Measurements from ENCODE around the gene ATP4B.

ATP4B gene

GRCh38 chr13:113657851-113658741 is at the start of gene ATP4B:
Gene ATP4B, minus strand, starts transcription at chr13:113658198. Its CDS starts 54 bp downstream, at chr13:113658144.
- no peak for DNase-seq (ENCODE audit: low spot score)

- no peak for DNase-seq (ENCODE audit: low spot score)
Measured at GRCh38 chr13:113672002-113672651, 14.1 kb upstream of the ATP4B start.

GRCh38 chr13:113671066-113672001 is 13.3 kb upstream of the ATP4B start:
- DNase-seq (ENCODE audit: low spot score): no peak

- DNase-seq (ENCODE audit: low spot score): no peak
Measured at GRCh38 chr13:113670541-113670940, 12.5 kb upstream of the ATP4B start.

GRCh38 chr13:113669755-113670341 is 11.8 kb upstream of the ATP4B start:
- DNase-seq (ENCODE audit: low spot score): no peak

- DNase-seq (ENCODE audit: low spot score): no peak
Measured at GRCh38 chr13:113669231-113669754, 11.3 kb upstream of the ATP4B start.

GRCh38 chr13:113668491-113668971 is 10.5 kb upstream of the ATP4B start:
- no peak for DNase-seq (ENCODE audit: low spot score)

- no peak for DNase-seq (ENCODE audit: low spot score)
Measured at GRCh38 chr13:113667771-113668490, 9.9 kb upstream of the ATP4B start.

GRCh38 chr13:113666951-113667701 is 9.1 kb upstream of the ATP4B start, which contains the start of gene GRK1:
Gene GRK1, plus strand, starts transcription at chr13:113667219. Its CDS starts 168 bp downstream, at chr13:113667387.
- DNase-seq (ENCODE audit: low spot score): no peak

- no peak for DNase-seq (ENCODE audit: low spot score)
Measured at GRCh38 chr13:113666329-113666670, 8.3 kb upstream of the ATP4B start.

GRCh38 chr13:113665597-113666328 is 7.8 kb upstream of the ATP4B start:
- DNase-seq (ENCODE audit: low spot score): no peak

- DNase-seq (ENCODE audit: low spot score): no peak
Measured at GRCh38 chr13:113664751-113665596, 7.0 kb upstream of the ATP4B start.

GRCh38 chr13:113663934-113664333 is 5.9 kb upstream of the ATP4B start:
- no peak for DNase-seq (ENCODE audit: low spot score)

- no peak for DNase-seq (ENCODE audit: low spot score)
Measured at GRCh38 chr13:113661509-113661908, 3.5 kb upstream of the ATP4B start.

- no peak for DNase-seq (ENCODE audit: low spot score)
Measured at GRCh38 chr13:113660066-113660465, 2.1 kb upstream of the ATP4B start.

GRCh38 chr13:113659337-113659736 is 1.3 kb upstream of the ATP4B start:
- DNase-seq (ENCODE audit: low spot score): no peak

- DNase-seq (ENCODE audit: low spot score): no peak
Measured at GRCh38 chr13:113658836-113659235, 838 bp upstream of the ATP4B start.

Measured in cerebellar cortex (tissue), 1 donor.